K562 (cell line): ENCODE measurements around the gene ZFP2. TPM values are rescaled to one million over a fixed set of nuclear protein-coding genes. Genes with fewer than 3 reads are reported as not detected.

Experiments used
- DPF2 ChIP-seq: fragments of 450-650 bp; IDR thresholded peaks from 2 replicates; pipeline ENCODE4 v1.6.1; 2016
- ETV1 ChIP-seq: fragments of 450-650 bp; conservative IDR thresholded peaks from 2 replicates; pipeline ENCODE4 v1.6.1; 2016; ENCODE audit warnings: missing genetic modification characterization, control low read depth, low read depth, missing compliant biosample characterization
- GABPB1 ChIP-seq: sonication (generic); formaldehyde crosslinking; IDR thresholded peaks from 2 replicates; pipeline ENCODE4 v1.8.0; 2022; ENCODE audit warnings: mild to moderate bottlenecking, missing genetic modification reagents
- ILF3 ChIP-seq: fragments of 450-650 bp; IDR thresholded peaks from 2 replicates; pipeline ENCODE4 v1.6.1; 2018; ENCODE audit warnings: antibody characterized with exemption, mild to moderate bottlenecking, moderate library complexity, borderline replicate concordance
- JUNB ChIP-seq: fragments of 450-650 bp; formaldehyde crosslinking; conservative IDR thresholded peaks from 2 replicates; pipeline ENCODE4 v1.4.0; 2020; ENCODE audit warnings: mild to moderate bottlenecking
- MTA1 ChIP-seq: fragments of 450-650 bp; IDR thresholded peaks from 2 replicates; pipeline ENCODE4 v1.6.1; 2017; ENCODE audit warnings: borderline replicate concordance
- PREB ChIP-seq: sonication (generic); formaldehyde crosslinking; IDR thresholded peaks from 2 replicates; pipeline ENCODE4 v1.8.1; 2023; ENCODE audit warnings: mild to moderate bottlenecking, missing genetic modification reagents
- SLC30A9 ChIP-seq: fragments of 250-450 bp; sonication (Bioruptor Pico); IDR thresholded peaks from 2 replicates; pipeline ENCODE4 v1.8.0; 2022; ENCODE audit warnings: mild to moderate bottlenecking, moderate library complexity
- SMC3 ChIP-seq: conservative IDR thresholded peaks from 2 replicates; pipeline ENCODE4 v1.6.1; 2011; ENCODE audit warnings: low read depth, low read length, improper control_type of control experiment; ENCODE audit not compliant: insufficient read depth
- SOX6 ChIP-seq: fragments of 450-650 bp; IDR thresholded peaks from 2 replicates; pipeline ENCODE4 v1.6.1; 2014; ENCODE audit warnings: mild to moderate bottlenecking
- SREBF1 ChIP-seq: fragments of 150-350 bp; IDR thresholded peaks from 2 replicates; pipeline ENCODE4 v1.6.1; 2014; ENCODE audit warnings: antibody characterized with exemption, low read depth, low read length, borderline replicate concordance
- SRSF1 ChIP-seq: fragments of 200-400 bp; formaldehyde crosslinking; IDR thresholded peaks from 2 replicates; pipeline ENCODE4 v1.6.1; 2017; ENCODE audit warnings: mild to moderate bottlenecking, low read depth, low read length, moderate library complexity
- TAF1 ChIP-seq: IDR thresholded peaks from 2 replicates; pipeline ENCODE4 v1.6.1; 2011; ENCODE audit warnings: mild to moderate bottlenecking, low read length, moderate library complexity; ENCODE audit not compliant: insufficient read depth, control insufficient read depth, severe bottlenecking; ENCODE audit errors: extremely low read depth
- ZNF217 ChIP-seq: sonication (generic); formaldehyde crosslinking; IDR thresholded peaks from 2 replicates; pipeline ENCODE4 v1.8.0; 2022; ENCODE audit warnings: mild to moderate bottlenecking, missing genetic modification reagents
- ZNF253 ChIP-seq: fragments of 250-450 bp; sonication (Bioruptor Pico); conservative IDR thresholded peaks from 2 replicates; pipeline ENCODE4 v1.6.1; 2021; ENCODE audit warnings: mild to moderate bottlenecking
- ZZZ3 ChIP-seq: fragments of 450-650 bp; IDR thresholded peaks from 2 replicates; pipeline ENCODE4 v1.6.1; 2016; ENCODE audit warnings: antibody characterized with exemption, mild to moderate bottlenecking, moderate library complexity
- polyA plus RNA-seq, 8 experiments: library from polyadenylated mRNA; depleted of rRNA in 4 of 8; stranded (reverse) in 5 of 8; unstranded in 3 of 8; fragments of >200 nt; fragmentation: Nextera tagmentation in 2 of 8; fragmentation: Illumina TruSeq in 1 of 8; extraction: Ambion mirVana in 2 of 8; extraction: Trizol in 1 of 8; gene quantifications; 2 replicates each; pipeline versions ENCODE4 v1.2.1 to v1.2.3, GENCODE V29; 2011 to 2014; ENCODE audit warnings: inconsistent platforms in 1 of 8, missing spikeins in 1 of 8
- total RNA-seq, 7 experiments: library from RNA; depleted of rRNA in 6 of 7; stranded (reverse); fragments of >200 nt in 6 of 7; fragmentation: Illumina TruSeq in 2 of 7; extraction: Trizol in 2 of 7; gene quantifications; 2 replicates each; pipeline versions ENCODE4 v1.2.1 to v1.2.3, GENCODE V29; 2011 to 2021; ENCODE audit warnings: low replicate concordance in 1 of 7
- TF ChIP-seq, protein P1 (sequence below): fragments of 250-450 bp; sonication (Bioruptor Pico); IDR thresholded peaks from 2 replicates; pipeline ENCODE4 v1.5.1; 2021; ENCODE audit warnings: mild to moderate bottlenecking
- TF ChIP-seq, protein P2 (sequence below): sonication (generic); formaldehyde crosslinking; IDR thresholded peaks from 2 replicates; pipeline ENCODE4 v1.5.0; 2020; ENCODE audit warnings: missing genetic modification reagents
- TF ChIP-seq, protein P3 (sequence below), 2 experiments: fragments of 150-350 bp in 1 of 2; IDR thresholded peaks; 2 replicates each; pipeline ENCODE4 v1.6.1; 2012 to 2016; ENCODE audit warnings: low read depth in 2 of 2, low read length in 2 of 2, mild to moderate bottlenecking in 1 of 2, moderate library complexity in 1 of 2

The ZFP2 gene
- total and polyA plus RNA-seq, 9 of the 15 experiments (the other 6 are each of a cell fraction or from before 2014, with no cell fraction given): 0.07 to 0.13 TPM; not detected in 7

DNA sequence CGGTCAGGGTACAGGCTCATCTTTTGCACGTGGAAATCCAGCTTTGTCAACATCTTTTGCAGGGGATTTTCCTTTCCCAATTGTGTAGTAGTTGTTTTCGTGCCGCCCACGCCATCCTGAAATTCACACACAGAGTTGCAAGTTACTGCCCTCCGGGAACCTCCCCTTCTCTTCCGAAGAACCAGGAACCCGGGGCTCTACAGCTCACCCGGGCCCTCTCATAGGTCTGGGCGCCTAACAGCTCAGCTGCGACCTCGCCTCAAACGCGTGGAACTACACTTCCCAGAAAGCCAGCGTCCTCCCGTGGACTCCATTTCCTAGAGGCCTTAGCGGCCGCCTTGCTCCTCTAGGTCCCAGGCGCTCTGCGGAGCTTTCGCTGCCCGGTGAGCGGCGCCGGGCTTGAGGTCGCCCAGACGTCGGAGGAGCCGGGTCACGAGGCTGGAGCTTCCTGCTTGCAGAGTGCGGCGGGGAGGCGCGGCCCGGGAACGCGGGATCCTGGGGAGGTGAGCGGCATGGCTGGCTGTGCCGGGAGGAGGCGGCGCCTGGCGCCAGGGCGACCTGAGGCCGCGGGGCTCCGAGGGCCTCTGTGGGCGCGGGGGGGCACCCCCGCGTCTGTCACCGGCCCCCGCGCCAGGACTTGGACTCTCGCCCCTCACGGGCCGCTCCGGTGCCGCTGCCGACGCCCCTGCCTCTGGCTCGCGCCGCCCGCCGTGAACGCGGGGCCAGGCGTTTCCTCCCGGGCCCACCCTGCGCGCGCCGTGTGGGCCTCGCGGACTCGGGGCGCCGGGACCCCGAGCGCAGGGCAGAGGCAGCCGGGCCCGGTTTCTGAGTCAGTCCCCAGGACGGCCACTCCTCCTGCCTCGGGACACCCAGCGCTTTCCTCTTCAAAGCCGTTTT lies 35.8 kb upstream of the ZFP2 start, which contains the start of gene ZNF354B (continued):
- TF ChIP-seq PREB (CRISPR knock-in tag): 0 out of 2 replicates have a peak, but pooled peaks have one; percentile 54
- TF ChIP-seq MTA1: no peak
- TF ChIP-seq ZZZ3: no peak
- TF ChIP-seq, protein P1, sequence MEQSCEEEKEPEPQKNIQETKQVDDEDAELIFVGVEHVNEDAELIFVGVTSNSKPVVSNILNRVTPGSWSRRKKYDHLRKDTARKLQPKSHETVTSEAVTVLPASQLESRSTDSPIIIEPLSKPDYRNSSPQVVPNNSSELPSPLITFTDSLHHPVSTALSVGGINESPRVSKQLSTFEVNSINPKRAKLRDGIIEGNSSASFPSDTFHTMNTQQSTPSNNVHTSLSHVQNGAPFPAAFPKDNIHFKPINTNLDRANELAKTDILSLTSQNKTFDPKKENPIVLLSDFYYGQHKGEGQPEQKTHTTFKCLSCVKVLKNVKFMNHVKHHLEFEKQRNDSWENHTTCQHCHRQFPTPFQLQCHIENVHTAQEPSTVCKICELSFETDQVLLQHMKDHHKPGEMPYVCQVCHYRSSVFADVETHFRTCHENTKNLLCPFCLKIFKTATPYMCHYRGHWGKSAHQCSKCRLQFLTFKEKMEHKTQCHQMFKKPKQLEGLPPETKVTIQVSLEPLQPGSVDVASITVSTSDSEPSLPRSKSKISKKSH (CRISPR knock-in tag): no peak
- TF ChIP-seq TAF1: peak; percentile 68
- TF ChIP-seq SLC30A9: no peak
- no peak for TF ChIP-seq JUNB
- TF ChIP-seq SMC3: no peak
- 0 out of 2 replicates have a peak, but pooled peaks have one; percentile 19 for TF ChIP-seq ETV1 (tag)
- TF ChIP-seq ZNF217 (CRISPR knock-in tag): no peak
- TF ChIP-seq SRSF1: no peak
- TF ChIP-seq, protein P2, sequence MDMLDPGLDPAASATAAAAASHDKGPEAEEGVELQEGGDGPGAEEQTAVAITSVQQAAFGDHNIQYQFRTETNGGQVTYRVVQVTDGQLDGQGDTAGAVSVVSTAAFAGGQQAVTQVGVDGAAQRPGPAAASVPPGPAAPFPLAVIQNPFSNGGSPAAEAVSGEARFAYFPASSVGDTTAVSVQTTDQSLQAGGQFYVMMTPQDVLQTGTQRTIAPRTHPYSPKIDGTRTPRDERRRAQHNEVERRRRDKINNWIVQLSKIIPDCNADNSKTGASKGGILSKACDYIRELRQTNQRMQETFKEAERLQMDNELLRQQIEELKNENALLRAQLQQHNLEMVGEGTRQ (CRISPR knock-in tag): peak; percentile 60
- TF ChIP-seq GABPB1 (CRISPR knock-in tag): peak; percentile 71
- no peak for TF ChIP-seq SOX6
- no peak for TF ChIP-seq DPF2
- TF ChIP-seq, protein P3, sequence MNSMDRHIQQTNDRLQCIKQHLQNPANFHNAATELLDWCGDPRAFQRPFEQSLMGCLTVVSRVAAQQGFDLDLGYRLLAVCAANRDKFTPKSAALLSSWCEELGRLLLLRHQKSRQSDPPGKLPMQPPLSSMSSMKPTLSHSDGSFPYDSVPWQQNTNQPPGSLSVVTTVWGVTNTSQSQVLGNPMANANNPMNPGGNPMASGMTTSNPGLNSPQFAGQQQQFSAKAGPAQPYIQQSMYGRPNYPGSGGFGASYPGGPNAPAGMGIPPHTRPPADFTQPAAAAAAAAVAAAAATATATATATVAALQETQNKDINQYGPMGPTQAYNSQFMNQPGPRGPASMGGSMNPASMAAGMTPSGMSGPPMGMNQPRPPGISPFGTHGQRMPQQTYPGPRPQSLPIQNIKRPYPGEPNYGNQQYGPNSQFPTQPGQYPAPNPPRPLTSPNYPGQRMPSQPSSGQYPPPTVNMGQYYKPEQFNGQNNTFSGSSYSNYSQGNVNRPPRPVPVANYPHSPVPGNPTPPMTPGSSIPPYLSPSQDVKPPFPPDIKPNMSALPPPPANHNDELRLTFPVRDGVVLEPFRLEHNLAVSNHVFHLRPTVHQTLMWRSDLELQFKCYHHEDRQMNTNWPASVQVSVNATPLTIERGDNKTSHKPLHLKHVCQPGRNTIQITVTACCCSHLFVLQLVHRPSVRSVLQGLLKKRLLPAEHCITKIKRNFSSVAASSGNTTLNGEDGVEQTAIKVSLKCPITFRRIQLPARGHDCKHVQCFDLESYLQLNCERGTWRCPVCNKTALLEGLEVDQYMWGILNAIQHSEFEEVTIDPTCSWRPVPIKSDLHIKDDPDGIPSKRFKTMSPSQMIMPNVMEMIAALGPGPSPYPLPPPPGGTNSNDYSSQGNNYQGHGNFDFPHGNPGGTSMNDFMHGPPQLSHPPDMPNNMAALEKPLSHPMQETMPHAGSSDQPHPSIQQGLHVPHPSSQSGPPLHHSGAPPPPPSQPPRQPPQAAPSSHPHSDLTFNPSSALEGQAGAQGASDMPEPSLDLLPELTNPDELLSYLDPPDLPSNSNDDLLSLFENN (IDR thresholded peaks at IDR 0.05; ENCODE audit: low read depth in 2 of 2, low read length in 2 of 2): no peak
- no peak for TF ChIP-seq ZNF253 (CRISPR knock-in tag)
- no peak for TF ChIP-seq SREBF1
- TF ChIP-seq ILF3: 0 out of 2 replicates have a peak, but pooled peaks have one; percentile 22
